ENCODE results near the gene DAG1. TPM values are rescaled to one million over a fixed set of nuclear protein-coding genes. Genes with fewer than 3 reads are reported as not detected.

DAG1 gene
- total RNA-seq, 1 experiment from 2014 or later = 206 TPM

DNA sequence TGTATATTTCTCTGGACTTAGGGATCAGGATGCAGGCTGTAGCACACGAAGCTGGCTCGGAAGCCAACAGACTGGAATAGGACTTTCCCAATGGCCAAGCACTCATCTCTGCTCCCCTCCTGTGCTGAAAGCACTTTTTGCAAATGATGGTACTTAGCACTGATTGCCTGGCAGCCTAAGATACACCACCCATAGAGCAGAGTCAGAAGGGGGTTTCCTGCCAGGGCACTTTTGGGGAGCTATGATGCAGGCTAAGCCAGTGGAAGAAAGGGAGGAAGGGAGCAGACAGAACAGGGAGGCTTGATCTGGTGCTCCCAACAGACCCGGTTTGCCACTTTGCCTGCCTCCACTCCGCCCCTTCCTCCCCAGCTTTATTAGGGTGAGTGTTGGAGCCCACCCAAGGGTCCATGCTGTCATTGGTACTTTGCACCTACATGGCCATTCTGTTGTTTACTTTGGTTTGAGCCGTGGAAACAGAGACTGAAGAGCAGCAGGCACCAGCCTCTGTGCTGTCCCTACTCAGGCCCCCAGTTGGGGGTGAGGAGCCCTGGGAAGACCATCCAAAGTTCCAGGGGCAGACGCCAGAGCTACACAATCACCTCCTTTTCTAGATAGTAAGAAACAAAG, 100.1 kb downstream of the DAG1 start:
- Histone ChIP-seq H3K4me2 (no peak overlapping the region), H4K20me1 (ENCODE audit: insufficient read depth) (no peaks in the 10 kb centered on the region), H2AFZ (no peak overlapping the region), H3K4me3 (no peak overlapping the region), H3F3A (ENCODE audit: insufficient read depth, low read depth) (no peaks in the 10 kb centered on the region), H3K4me1 (replicated peaks; ENCODE audit: insufficient read depth) (no peaks in the 10 kb centered on the region), H3K9me3 (ENCODE audit: insufficient read depth, low read depth) (no peaks in the 10 kb centered on the region), H3K9me2 (ENCODE audit: insufficient read depth) (no peaks in the 10 kb centered on the region), H3K27ac (no peak overlapping the region), H3K36me3 (ENCODE audit: low read depth) (no peaks in the 10 kb centered on the region), H3K27me3 (ENCODE audit: insufficient read depth, low read depth) (no peaks in the 10 kb centered on the region), H3K79me2 (ENCODE audit: low read depth) (no peaks in the 10 kb centered on the region)
- CTCF ChIA-PET = no interaction called here
- BruUV-seq (replicated peaks) = no TSS peak
- TF ChIP-seq CTCF (conservative IDR thresholded peaks at IDR 0.05) (no peak), EZH2 (IDR thresholded peaks at IDR 0.05; ENCODE audit: low read depth) (no peak)
- DNase-seq = no peak
- POLR2A ChIA-PET (ENCODE audit: unreplicated experiment) = no interaction called here
- intact Hi-C loops (cut with micrococcal nuclease; ENCODE audit: unreplicated experiment) = no loop called here

DNA sequence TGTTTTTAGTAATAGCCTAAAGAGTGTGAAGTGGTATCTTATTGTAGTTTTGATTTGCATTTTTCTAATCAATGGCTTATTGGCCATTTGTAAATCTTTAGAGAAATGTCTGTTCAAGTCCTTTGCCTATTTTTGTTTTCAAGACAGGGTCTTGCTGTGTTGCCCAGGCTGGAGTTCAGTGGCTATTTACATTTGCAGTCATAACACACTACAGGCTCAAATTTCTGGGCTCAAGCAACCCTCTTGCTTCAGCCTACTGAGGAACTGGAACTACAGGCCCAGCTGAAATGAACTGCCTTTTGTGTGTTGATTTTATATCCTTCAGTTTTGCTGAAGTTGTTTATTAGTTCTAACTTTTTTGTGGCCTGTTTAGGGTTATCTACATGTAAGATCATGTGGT, 112.1 kb downstream of the DAG1 start:
- 0 out of 2 replicates have a peak, but pooled peaks cover 4% of the 10 kb centered on the region for H3F3A ChIP-seq (ENCODE audit: insufficient read depth, low read depth)
- no peaks in the 10 kb centered on the region for H3K9me3 ChIP-seq (ENCODE audit: insufficient read depth, low read depth)
- H3K27ac ChIP-seq = no peak overlapping the region
- H2AFZ ChIP-seq = no peak overlapping the region
- no peak overlapping the region for H3K4me3 ChIP-seq
- H3K27me3 ChIP-seq (ENCODE audit: insufficient read depth, low read depth) = no peaks in the 10 kb centered on the region
- ChIA-PET POLR2A (ENCODE audit: unreplicated experiment) (no interaction called here), CTCF (no interaction called here)
- no peak for DNase-seq
- H3K9me2 ChIP-seq (ENCODE audit: insufficient read depth) = no peaks in the 10 kb centered on the region
- no peak for TF ChIP-seq EZH2 (IDR thresholded peaks at IDR 0.05; ENCODE audit: low read depth)
- no peak for TF ChIP-seq CTCF (conservative IDR thresholded peaks at IDR 0.05)
- H3K4me2 ChIP-seq = no peak overlapping the region
- BruUV-seq (replicated peaks) = no TSS peak
- intact Hi-C loops (cut with micrococcal nuclease; ENCODE audit: unreplicated experiment) = no loop called here
- H3K36me3 ChIP-seq (ENCODE audit: low read depth) = no peaks in the 10 kb centered on the region
- no peaks in the 10 kb centered on the region for H4K20me1 ChIP-seq (ENCODE audit: insufficient read depth)
- H3K4me1 ChIP-seq (replicated peaks; ENCODE audit: insufficient read depth) = no peaks in the 10 kb centered on the region
- H3K79me2 ChIP-seq (ENCODE audit: low read depth) = no peaks in the 10 kb centered on the region

Other genes starting within 250 kb of the DAG1 start
- gene C3orf62, start 193.0 kb upstream of the DAG1 start, total RNA-seq (2021) = 6.9 and 12.4 TPM in 2 replicates
- gene USP4, start 130.2 kb upstream of the DAG1 start, total RNA-seq (2021) = 39.8 and 42.9 TPM in 2 replicates
- 386 and 394 TPM in 2 replicates for gene GPX1, start 111.9 kb upstream of the DAG1 start, total RNA-seq (2021)
- gene RHOA, start 58.3 kb upstream of the DAG1 start, total RNA-seq (2021) = 413 and 416 TPM in 2 replicates
- 17.0 and 17.2 TPM in 2 replicates for gene TCTA, start 57.8 kb upstream of the DAG1 start, total RNA-seq (2021)
- 12.9 and 17.6 TPM in 2 replicates for gene AMT, start 47.8 kb upstream of the DAG1 start, total RNA-seq (2021)
- 14.6 and 23.7 TPM in 2 replicates for gene NICN1, start 40.9 kb upstream of the DAG1 start, total RNA-seq (2021)
- gene BSN, start 84.2 kb downstream of the DAG1 start, total RNA-seq (2021) = 0.23 and 0.28 TPM in 2 replicates
- 131 TPM in 2 replicates for gene APEH, start 204.1 kb downstream of the DAG1 start, total RNA-seq (2021)
- 10.4 and 16.8 TPM in 2 replicates for gene MST1, start 219.2 kb downstream of the DAG1 start, total RNA-seq (2021)
- 46.7 and 48.6 TPM in 2 replicates for gene RNF123, start 219.3 kb downstream of the DAG1 start, total RNA-seq (2021)
- 1.0 TPM in 1 of 2 replicates, not detected in the other for gene AMIGO3, start 249.4 kb downstream of the DAG1 start, total RNA-seq (2021)